Measurements from ENCODE around the gene C6orf136.

DNA sequence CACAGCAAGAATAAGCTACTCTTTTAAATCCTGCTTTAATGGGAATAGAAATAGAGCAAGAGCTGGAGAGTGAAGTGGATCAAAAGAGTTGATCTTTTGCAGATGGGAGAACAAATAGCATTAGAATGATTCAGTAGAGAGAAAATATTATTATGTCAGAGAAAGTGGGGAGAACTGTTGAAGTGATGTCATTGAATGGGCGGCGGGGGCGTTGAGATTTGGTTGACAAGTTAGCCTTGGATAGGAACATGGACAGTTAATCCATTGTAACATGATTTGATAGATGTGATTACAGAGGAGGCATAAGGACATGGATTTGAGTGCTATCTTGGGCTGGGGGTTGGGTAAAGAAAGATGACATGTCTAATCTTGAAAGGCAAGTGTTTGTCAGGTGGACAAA, 11.1 kb upstream of the C6orf136 start:
- no peak for TF ChIP-seq CTCF (conservative IDR thresholded peaks at IDR 0.05)
- TF ChIP-seq ZFX (IDR thresholded peaks at IDR 0.05): no peak

All from C4-2B (cell line).